Calu3 (cell line): ENCODE results near the gene LACTBL1. TPM values are rescaled to one million over a fixed set of nuclear protein-coding genes. Genes with fewer than 3 reads are reported as not detected.

ENCODE experiments used
- BruUV-seq: library from RNA; stranded (reverse); fragments of 400-500 nt; replicated peaks from 2 replicates; lab custom pipeline; 2021; lab: Mats Ljungman, UMichigan
- CTCF ChIA-PET: fragments of 300-600 bp; sonication (Branson Sonifier 250); formaldehyde crosslinking; loops from one replicate; lab custom pipeline; 2022; ENCODE audit warnings: antibody characterized with exemption; lab: Charles Lee
- DNase-seq: peaks from one replicate; pipeline ENCODE4 v3.0.0; 2022
- H3K27ac Mint-ChIP-seq: one replicate; pipeline ENCODE4 v1.8.0; 2022; ENCODE audit warnings: mixed read lengths; ENCODE audit not compliant: unreplicated experiment
- H3K27me3 Mint-ChIP-seq: one replicate; pipeline ENCODE4 v1.8.0; 2022; ENCODE audit warnings: mixed read lengths; ENCODE audit not compliant: unreplicated experiment
- H3K36me3 Mint-ChIP-seq: one replicate; pipeline ENCODE4 v1.8.0; 2022; ENCODE audit warnings: mild to moderate bottlenecking, moderate library complexity, mixed read lengths; ENCODE audit not compliant: insufficient read depth, unreplicated experiment
- H3K4me1 Mint-ChIP-seq: one replicate; pipeline ENCODE4 v1.8.0; 2022; ENCODE audit warnings: mild to moderate bottlenecking, low read depth, mixed read lengths; ENCODE audit not compliant: unreplicated experiment
- H3K4me3 Mint-ChIP-seq: one replicate; pipeline ENCODE4 v1.8.0; 2022; ENCODE audit warnings: mild to moderate bottlenecking, low read depth, moderate library complexity, mixed read lengths; ENCODE audit not compliant: unreplicated experiment
- H3K9me3 Mint-ChIP-seq: one replicate; pipeline ENCODE4 v1.8.0; 2022; ENCODE audit warnings: low read depth, mixed read lengths; ENCODE audit not compliant: unreplicated experiment
- CTCF ChIP-seq: fragments of 200-600 bp; IDR thresholded peaks from one replicate; pipeline ENCODE4 v1.8.0; 2022; ENCODE audit warnings: antibody characterized with exemption; ENCODE audit not compliant: unreplicated experiment
- intact Hi-C: fragments of 100-400 bp; cut with micrococcal nuclease; formaldehyde crosslinking; loops from one replicate; pipeline ENCODE4 v1.10.0; 2022; ENCODE audit not compliant: unreplicated experiment
- total RNA-seq: library from RNA; stranded (reverse); gene quantifications from 2 replicates; pipeline ENCODE4 v1.2.3, GENCODE V29; 2022

The LACTBL1 gene
- total RNA-seq, 1 experiment from 2014 or later, result not detected

DNA sequence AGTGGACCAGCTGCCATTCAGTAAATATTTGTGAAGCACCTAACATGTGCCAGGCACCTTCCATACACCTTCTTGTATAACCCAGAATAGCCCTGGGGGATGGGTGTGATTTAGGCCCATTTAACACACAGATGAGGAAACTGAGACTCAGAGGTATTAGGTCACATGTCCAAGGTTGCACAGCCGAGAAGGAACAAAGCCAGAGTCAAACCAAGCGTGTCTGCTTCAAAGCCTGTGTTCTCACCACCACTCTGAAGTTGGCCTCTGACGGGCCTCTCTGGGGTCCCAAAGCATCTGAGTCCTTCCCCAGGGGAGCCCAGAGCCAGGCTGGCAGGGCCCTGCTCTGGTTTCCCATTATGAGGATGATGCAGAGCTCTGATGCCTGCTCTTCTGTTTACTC lies 65.1 kb downstream of the LACTBL1 start:
- H3K4me1 Mint-ChIP-seq, result peaks cover 6% of the 10 kb centered on the region
- TF ChIP-seq CTCF, result no peak

GRCh38 chr1:22906968-22907367 lies 65.7 kb downstream of the LACTBL1 start:
- CTCF ChIA-PET, result no interaction called here
- no TSS peak for BruUV-seq
- no peak for TF ChIP-seq CTCF

More for the DNA sequence above, 65.1 kb downstream of the LACTBL1 start:
- Mint-ChIP-seq H3K4me3 (no peak overlapping the region), H3K36me3 (no peaks in the 10 kb centered on the region), H3K27me3 (no peaks in the 10 kb centered on the region), H3K27ac (no peak overlapping the region), H3K9me3 (no peaks in the 10 kb centered on the region)
- intact Hi-C loops, result no loop called here
- CTCF ChIA-PET, result interaction anchor here (0.7 kb wide), 1 partner anchor 34 kb away, joined by 3 read pairs; no protein-coding TSS in a partner anchor
- BruUV-seq, result no TSS peak
- no peak for DNase-seq

GRCh38 chr1:22903113-22903512 lies 69.6 kb downstream of the LACTBL1 start:
- no peak for TF ChIP-seq CTCF
- Mint-ChIP-seq H3K9me3 (no peaks in the 10 kb centered on the region), H3K36me3 (no peaks in the 10 kb centered on the region), H3K27me3 (no peaks in the 10 kb centered on the region), H3K4me1 (peaks cover 9% of the 10 kb centered on the region), H3K4me3 (no peak overlapping the region), H3K27ac (no peak overlapping the region)
- CTCF ChIA-PET, result no interaction called here
- peak; percentile 2 for DNase-seq
- no TSS peak for BruUV-seq
- intact Hi-C loops, result no loop called here

More at GRCh38 chr1:22906968-22907367, 65.7 kb downstream of the LACTBL1 start:
- H3K9me3 Mint-ChIP-seq, result no peaks in the 10 kb centered on the region
- DNase-seq, result no peak
- no peaks in the 10 kb centered on the region for H3K36me3 Mint-ChIP-seq
- peaks cover 9% of the 10 kb centered on the region for H3K4me1 Mint-ChIP-seq
- intact Hi-C loops, result no loop called here
- H3K27ac Mint-ChIP-seq, result no peak overlapping the region
- H3K27me3 Mint-ChIP-seq, result no peaks in the 10 kb centered on the region
- no peak overlapping the region for H3K4me3 Mint-ChIP-seq

Other genes starting within 250 kb of the LACTBL1 start
- not detected in 2 replicates for gene TEX46, start 43.0 kb upstream of the LACTBL1 start, total RNA-seq
- gene KDM1A, start 46.6 kb upstream of the LACTBL1 start, total RNA-seq, result 66.4 and 67.8 TPM in 2 replicates
- 17.4 and 19.2 TPM in 2 replicates for gene LUZP1, start 196.0 kb upstream of the LACTBL1 start, total RNA-seq
- 1.1 and 1.7 TPM in 2 replicates for gene HTR1D, start 244.6 kb upstream of the LACTBL1 start, total RNA-seq